GM21526 (cell line): Measurements from ENCODE around the gene STAM2.

Source experiments
- ATAC-seq: cut with Tn5 transposase; IDR thresholded peaks from one replicate; pipeline ENCODE4 v1.9.1; 2021; ENCODE audit warnings: moderate library complexity; ENCODE audit not compliant: unreplicated experiment, low FRiP score

Gene STAM2

DNA sequence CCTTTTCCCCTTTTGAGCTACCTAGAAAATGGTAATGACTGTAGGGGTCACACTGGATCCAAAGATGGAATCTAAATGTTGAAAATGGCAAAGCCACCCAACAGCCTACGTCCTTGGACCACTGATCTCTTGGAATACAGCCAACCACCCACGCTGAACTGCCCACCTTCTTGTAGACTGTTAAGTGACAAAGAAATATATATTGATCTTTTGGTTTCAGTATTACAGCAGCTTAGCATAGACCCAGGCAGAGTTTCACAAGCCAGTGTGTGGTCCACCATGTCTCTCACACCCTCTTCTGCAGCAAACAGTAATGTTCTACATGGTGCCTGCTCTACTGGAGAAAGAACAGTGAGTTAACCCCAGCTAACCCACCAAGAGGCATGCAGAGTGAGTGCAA, 96.9 kb downstream of the STAM2 start:
- peak; percentile 73 for ATAC-seq

- no peak for ATAC-seq
These were observed 97.5 kb downstream of the STAM2 start for GRCh38 chr2:152078023-152078422.

DNA sequence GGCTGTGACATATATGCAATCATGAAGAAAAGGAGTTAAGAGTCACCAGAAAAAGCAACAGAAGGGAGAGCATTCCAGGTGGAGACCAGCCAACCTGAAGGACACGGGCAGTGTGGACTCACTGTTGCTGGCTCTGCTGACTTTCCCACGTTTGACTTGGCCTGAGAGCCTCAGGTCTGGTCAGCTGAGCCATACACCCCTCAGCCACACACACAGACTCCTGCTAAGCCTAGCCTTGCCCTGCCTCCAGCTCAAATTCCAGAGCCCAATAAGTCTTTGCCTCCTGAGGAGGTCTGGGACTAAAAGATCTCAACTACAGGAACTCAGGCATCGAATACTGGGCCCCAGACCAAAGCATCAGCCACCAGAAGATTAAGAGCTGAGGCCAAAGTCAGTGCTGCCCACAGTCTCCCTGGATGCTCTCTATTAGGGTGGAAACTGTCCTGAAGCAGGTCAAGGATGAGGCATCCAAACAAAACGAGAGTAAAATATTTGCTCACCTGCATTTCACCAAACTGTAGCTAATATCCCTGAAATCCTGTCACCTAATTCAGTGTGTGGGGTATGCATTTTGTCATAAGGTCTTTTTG, 100.0 kb downstream of the STAM2 start:
- ATAC-seq = no peak

DNA sequence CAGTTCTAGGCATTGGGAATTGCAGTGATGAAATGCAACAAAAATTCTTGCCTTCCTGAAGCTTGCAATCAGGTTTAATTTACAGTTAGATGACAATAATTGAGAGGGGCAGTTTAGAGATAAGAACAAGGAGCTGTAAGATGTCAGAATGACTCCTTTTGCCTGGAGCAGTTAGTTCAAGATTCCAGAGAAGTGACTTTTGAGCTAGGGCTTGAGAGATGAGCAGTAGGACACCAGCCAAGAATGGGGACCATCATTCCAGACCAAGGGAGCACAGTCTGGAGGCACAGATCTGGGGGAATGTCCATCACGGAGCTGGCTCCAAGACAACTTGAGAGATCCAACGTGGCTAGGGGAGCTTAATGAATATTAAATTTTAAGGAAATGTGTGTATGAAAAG, 103.6 kb downstream of the STAM2 start:
- no peak for ATAC-seq

DNA sequence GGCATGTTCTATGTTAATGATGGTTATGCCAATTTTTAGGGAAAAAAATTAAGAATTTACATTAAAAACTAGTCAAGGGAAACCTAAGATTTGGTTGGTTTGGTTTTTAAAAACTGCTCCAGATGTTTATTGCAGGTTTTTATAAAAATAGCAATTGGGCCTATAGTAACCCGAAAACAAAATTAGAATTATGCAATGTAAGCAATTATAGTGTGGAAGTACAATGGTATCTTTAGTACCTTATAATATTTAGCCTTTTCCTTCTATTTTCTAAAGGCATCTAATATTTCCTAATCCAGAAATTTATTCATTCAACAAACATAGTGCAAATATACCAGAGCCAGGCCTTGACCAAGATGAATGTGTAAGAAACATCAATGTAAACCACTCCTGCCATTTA, 104.0 kb downstream of the STAM2 start:
- no peak for ATAC-seq

- no peak for ATAC-seq
These were observed 104.5 kb downstream of the STAM2 start for GRCh38 chr2:152071092-152071491.

DNA sequence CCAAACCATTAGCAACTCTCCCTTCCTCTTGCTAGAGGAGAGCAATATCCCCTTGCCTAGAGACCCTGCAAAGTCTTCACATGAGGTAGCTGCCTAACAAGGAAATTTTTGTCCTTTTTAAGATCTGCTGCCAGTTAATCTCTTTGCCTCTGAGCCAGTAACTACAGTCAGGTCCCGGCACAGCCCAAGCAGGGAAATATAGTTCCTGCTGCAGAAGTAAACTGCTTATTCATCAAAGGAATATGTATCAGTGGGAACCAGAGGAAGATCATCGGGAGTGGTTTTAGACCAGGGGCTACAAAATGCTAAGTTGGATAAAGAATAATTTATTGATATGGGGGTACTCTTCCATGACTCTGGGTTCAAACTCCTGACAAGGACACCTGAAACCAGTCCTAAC, 107.3 kb downstream of the STAM2 start:
- no peak for ATAC-seq

DNA sequence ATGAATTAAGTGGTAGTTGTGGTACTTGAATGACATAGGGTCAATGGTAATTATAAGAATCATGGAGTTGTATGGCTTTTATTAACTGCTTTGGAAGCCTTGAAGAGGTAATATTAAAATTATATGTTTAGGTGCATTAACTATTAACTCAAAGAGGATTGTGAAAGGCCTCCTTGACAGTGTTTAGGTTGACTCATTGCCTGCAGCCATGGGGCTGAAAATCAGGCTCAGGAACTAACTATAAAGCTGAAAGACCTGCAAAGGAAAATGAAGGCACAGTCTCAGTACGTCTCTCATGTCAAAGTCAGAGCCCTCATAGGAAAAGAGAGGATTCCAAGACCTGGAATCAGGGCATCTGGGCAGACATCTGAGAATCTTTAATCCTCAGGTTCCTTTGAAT, 107.7 kb downstream of the STAM2 start:
- no peak for ATAC-seq
